HG02884 (cell line): Measurements from ENCODE around the gene TMEM135.

Experiments used
- ATAC-seq: cut with Tn5 transposase; IDR thresholded peaks from one replicate; pipeline ENCODE4 v1.9.1; 2021; ENCODE audit warnings: mild to moderate bottlenecking, moderate library complexity; ENCODE audit not compliant: unreplicated experiment

The TMEM135 gene

DNA sequence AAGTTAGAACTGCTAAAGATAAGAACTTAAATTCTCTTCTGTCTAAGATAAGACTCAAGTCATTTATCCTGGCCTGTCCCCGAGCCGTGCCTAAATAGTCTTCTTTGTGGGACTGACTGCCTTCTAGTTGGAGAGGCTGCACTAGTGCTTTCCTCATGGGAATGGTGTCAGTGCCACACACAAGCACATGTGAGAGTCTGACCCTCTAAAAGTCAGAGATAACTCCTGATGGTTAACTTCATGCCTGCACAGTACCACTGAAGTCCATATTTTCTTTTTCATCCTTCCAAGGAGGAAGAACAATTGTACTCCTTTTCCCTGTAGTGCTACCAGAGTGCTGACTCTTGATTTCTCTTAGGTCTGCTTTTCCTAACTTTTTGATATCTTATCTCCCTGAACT lies 309.7 kb downstream of the TMEM135 start:
- ATAC-seq, result no peak

DNA sequence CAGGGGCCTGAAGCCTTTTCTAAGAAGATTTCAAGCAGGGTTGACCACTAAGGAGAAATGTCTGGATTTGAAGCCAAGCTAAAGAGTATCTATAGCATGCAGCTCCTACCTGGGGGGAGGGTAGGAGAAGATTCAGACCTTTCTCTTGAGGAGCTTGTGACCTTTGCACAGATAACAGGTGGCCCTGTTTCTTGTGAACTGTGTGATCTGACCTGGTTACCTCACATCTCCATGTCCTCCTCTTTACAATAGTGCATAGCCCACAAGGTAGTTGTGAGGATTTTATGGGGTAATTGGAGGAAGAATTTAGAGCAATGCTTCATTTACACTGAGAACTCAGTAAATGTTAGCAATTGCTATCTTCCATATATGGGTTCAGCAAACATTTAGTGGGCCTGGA lies 310.1 kb downstream of the TMEM135 start:
- ATAC-seq, result no peak

- no peak for ATAC-seq
Measured at GRCh38 chr11:87351676-87352075, 313.9 kb downstream of the TMEM135 start.

- ATAC-seq, result peak; percentile 93
Measured at GRCh38 chr11:87352759-87353707, 315.3 kb downstream of the TMEM135 start.

DNA sequence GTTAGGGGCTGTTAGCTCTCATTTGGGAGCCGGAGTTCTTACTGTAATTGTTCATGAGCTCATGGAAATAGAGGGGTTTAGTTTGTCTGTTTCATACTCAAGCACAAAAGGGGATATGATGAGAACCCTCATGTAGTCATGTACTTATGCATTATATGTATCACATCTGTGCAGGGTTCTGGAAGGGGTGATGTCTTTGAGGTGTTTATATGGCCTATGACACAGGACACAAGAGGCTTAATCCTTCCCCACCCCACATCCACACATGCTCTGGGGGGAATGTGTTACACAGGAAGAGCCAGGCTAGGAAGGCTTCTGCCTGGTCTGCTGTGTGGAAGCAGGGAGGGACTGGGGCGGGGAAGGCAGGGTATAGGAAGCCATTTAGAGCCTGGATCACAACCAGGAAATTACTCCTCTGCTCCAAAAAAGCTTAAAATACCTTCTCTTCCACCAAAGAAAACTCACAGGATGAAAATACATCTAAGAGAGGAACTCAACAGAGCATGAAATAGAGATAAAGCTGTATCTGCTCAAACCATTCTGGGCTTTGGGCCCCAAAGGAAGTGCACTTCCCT lies 316.1 kb downstream of the TMEM135 start:
- ATAC-seq, result no peak

GRCh38 chr11:87355596-87355995 lies 317.9 kb downstream of the TMEM135 start:
- ATAC-seq, result no peak

GRCh38 chr11:87356428-87356827 lies 318.7 kb downstream of the TMEM135 start:
- no peak for ATAC-seq

DNA sequence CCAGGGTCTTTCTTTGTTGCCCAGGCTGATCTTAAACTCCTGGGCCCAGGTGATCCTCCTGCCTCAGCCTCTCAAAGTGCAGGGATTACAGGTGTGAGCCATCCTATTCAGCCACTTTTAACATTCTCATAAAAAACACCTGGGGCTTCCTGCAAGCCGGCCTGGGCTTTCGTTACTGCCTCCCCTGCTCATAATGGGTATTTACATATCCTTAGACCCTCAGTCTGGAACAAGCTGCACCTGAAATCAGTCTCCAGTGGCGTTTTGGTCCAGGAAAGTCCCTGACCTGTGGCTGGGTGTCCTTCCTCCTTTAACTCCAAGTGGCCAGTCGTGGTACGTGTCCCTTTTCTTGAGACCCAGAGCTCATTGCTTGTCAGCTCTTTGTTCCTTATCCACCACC lies 320.7 kb downstream of the TMEM135 start:
- no peak for ATAC-seq

DNA sequence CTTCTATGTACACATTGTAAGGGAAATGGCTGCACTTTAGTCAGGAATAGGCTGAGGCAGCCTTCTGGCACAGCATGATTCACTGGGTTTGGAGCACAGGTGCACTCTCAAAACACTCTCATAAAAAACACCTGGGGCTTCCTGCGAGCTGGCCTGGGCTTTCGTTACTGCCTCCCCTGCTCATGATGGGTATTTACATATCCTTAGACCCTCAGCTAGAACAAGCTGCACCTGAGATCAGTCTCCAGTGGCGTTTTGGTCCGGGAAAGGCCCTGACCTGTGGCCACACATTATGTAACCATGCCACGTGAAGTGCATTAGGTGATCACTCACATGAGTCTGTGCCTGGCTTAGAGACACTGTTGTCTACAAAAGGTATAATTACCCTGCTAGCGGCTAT lies 321.7 kb downstream of the TMEM135 start:
- no peak for ATAC-seq

DNA sequence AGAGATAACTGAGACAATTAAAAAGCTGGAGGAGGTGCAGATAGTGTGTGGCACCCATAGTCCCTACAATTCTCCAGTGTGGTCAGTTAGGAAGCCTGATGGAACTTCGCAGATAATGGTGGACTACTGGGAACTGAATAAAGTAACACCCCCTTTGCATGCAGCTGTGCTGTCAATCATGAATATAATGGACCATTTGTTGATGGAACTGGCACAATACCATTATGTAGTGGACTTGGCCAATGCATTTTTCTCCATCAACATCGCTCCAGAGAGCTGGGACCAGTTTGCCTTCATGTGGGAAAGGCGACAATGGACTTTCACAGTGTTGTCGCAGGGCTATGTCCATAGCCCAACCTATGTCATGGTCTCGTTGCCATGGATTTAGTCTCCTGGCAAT lies 324.2 kb downstream of the TMEM135 start:
- no peak for ATAC-seq

- ATAC-seq, result no peak
Measured at GRCh38 chr11:87366346-87366745, 328.6 kb downstream of the TMEM135 start.

GRCh38 chr11:87366763-87367405 lies 329.1 kb downstream of the TMEM135 start:
- no peak for ATAC-seq

- ATAC-seq, result no peak
Measured at GRCh38 chr11:87368151-87368550, 330.4 kb downstream of the TMEM135 start.

DNA sequence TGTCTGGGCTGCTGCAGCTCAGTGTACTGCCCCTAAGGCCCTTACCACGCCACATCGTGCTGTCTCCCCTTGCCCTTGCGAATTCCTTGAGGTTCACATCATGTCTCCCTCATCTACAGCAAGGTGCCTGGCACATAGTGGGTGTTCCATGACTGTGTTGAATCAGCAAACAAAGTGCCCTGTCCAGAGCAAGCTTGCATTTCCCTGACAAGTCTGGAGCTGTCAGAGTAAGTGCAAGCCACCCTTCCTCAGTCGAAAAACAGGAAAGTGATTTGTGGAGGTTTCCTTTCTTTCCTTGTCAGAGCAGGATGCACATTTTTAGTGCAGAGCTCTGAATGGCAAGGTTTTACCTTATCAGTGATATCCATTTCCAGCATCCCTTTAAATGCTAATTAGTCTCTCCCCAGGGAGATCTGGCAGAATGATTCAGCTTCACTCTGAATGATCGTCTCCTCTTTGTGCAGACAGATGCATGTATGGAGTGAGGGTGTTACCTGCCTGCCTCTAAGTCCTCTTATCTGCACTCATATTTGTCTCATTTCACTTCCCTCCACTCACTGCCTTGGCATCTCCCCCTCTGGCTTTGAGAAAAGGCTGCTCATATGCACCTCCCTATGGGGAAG lies 331.2 kb downstream of the TMEM135 start:
- no peak for ATAC-seq

- no peak for ATAC-seq
Measured at GRCh38 chr11:87369888-87370287, 332.2 kb downstream of the TMEM135 start.

DNA sequence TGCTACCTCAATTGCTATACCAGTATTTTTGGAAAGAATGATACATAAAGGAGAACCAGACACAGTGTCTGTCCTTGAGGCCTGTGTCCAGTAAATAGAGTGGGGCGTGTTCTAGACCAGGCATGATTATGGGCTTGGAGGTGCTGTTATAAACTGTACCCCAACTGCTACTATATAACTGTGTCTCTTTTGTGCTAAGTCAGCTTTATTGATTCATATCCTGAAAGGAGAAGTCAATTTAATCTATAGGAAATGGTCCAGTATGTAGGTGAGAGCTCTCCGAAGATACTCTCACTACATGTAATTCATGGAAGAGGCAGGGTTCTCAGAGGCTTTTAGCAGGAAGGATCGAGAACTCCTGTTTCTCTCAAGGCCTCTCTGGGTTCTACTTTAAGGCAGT lies 334.3 kb downstream of the TMEM135 start:
- no peak for ATAC-seq
